ENCODE measurements around the gene FERMT3. TPM values are rescaled to one million over a fixed set of nuclear protein-coding genes. Genes with fewer than 3 reads are reported as not detected.

The FERMT3 gene
- polyA plus RNA-seq, 3 donors from 2014 or later, result 181 to 297 (median 236) TPM

- peaks cover 3 to 11% (median 6%) of the 10 kb centered on the region in 3 donors for H3K27me3 Mint-ChIP-seq (ENCODE audit: low read depth in 3 of 3)
- H3K9me3 Mint-ChIP-seq, result no peaks in the 10 kb centered on the region
- DNase-seq, result no peak
- peaks cover 25 to 34% of the 10 kb centered on the region in 2 donors for H3K4me1 Mint-ChIP-seq
- peak overlapping the region in 4 of 6 donors; percentile 49 to 90 (median 67) for H3K27ac Mint-ChIP-seq
- peak overlapping the region in 1 of 5 donors; percentile 17 for H3K4me3 Mint-ChIP-seq
- H3K36me3 Mint-ChIP-seq, result peaks cover 19 to 41% (median 28%) of the 10 kb centered on the region in 3 donors
Observed at GRCh38 chr11:64203421-64204079, 3.0 kb upstream of the FERMT3 start.

- H3K36me3 Mint-ChIP-seq, result peaks cover 19 to 41% (median 28%) of the 10 kb centered on the region in 3 donors
- H3K27me3 Mint-ChIP-seq (ENCODE audit: low read depth in 3 of 3), result peaks cover 3 to 11% (median 6%) of the 10 kb centered on the region in 3 donors
- H3K9me3 Mint-ChIP-seq, result no peaks in the 10 kb centered on the region
- H3K4me3 Mint-ChIP-seq, result no peak overlapping the region
- H3K27ac Mint-ChIP-seq, result peak overlapping the region in 5 of 6 donors; percentile 40 to 92 (median 84)
- H3K4me1 Mint-ChIP-seq, result peaks cover 30 to 39% of the 10 kb centered on the region in 2 donors
- no peak for DNase-seq
Observed at GRCh38 chr11:64204080-64204440, 2.5 kb upstream of the FERMT3 start.

- Mint-ChIP-seq H3K4me3 (peak overlapping the region; percentile 44 to 86 (median 82)), H3K36me3 (peaks cover 19 to 41% (median 28%) of the 10 kb centered on the region in 3 donors), H3K4me1 (peaks cover 32 to 40% of the 10 kb centered on the region in 2 donors), H3K27ac (peak overlapping the region; percentile 83 to 97 (median 91)), H3K9me3 (no peaks in the 10 kb centered on the region), H3K27me3 (ENCODE audit: low read depth in 3 of 3) (peaks cover 5 to 11% (median 6%) of the 10 kb centered on the region in 3 donors)
- peak; percentile 71 to 79 (median 74) for DNase-seq
Observed at GRCh38 chr11:64204464-64204989, 2.0 kb upstream of the FERMT3 start.

GRCh38 chr11:64207256-64208085, 950 bp downstream of the FERMT3 start:
- peak overlapping the region; percentile 90 to 95 (median 91) for H3K4me3 Mint-ChIP-seq

GRCh38 chr11:64208086-64208795, 1.7 kb downstream of the FERMT3 start:
- H3K27ac Mint-ChIP-seq, result peak overlapping the region; percentile 91 to 96 (median 95)
- no peak for DNase-seq
- H3K4me1 Mint-ChIP-seq, result peaks cover 43 to 45% of the 10 kb centered on the region in 2 donors
- peaks cover 14 to 24% (median 19%) of the 10 kb centered on the region in 3 donors for H3K36me3 Mint-ChIP-seq
- H3K27me3 Mint-ChIP-seq (ENCODE audit: low read depth in 3 of 3), result peaks cover 5 to 11% (median 6%) of the 10 kb centered on the region in 3 donors
- H3K9me3 Mint-ChIP-seq, result no peaks in the 10 kb centered on the region
- peak overlapping the region; percentile 90 to 95 (median 91) for H3K4me3 Mint-ChIP-seq

More at GRCh38 chr11:64207256-64208085, 950 bp downstream of the FERMT3 start:
- H3K9me3 Mint-ChIP-seq, result no peaks in the 10 kb centered on the region
- peak; percentile 78 to 80 (median 79) for DNase-seq
- H3K27ac Mint-ChIP-seq, result peak overlapping the region; percentile 91 to 96 (median 95)
- H3K4me1 Mint-ChIP-seq, result peaks cover 39 to 45% of the 10 kb centered on the region in 2 donors
- peaks cover 18 to 25% (median 21%) of the 10 kb centered on the region in 3 donors for H3K36me3 Mint-ChIP-seq
- peaks cover 5 to 11% (median 6%) of the 10 kb centered on the region in 3 donors for H3K27me3 Mint-ChIP-seq (ENCODE audit: low read depth in 3 of 3)

- no peaks in the 10 kb centered on the region for H3K9me3 Mint-ChIP-seq
- peaks cover 5 to 10% (median 6%) of the 10 kb centered on the region in 3 donors for H3K27me3 Mint-ChIP-seq (ENCODE audit: low read depth in 3 of 3)
- H3K36me3 Mint-ChIP-seq, result peaks cover 14 to 19% (median 15%) of the 10 kb centered on the region in 3 donors
- H3K4me1 Mint-ChIP-seq, result peaks cover 44 to 45% of the 10 kb centered on the region in 2 donors
- peak overlapping the region; percentile 31 to 91 (median 54) for H3K4me3 Mint-ChIP-seq
- peak overlapping the region; percentile 79 to 96 (median 95) for H3K27ac Mint-ChIP-seq
- DNase-seq, result no peak
Observed at GRCh38 chr11:64208796-64209562, 2.5 kb downstream of the FERMT3 start.

- no peak for DNase-seq
- no peaks in the 10 kb centered on the region for H3K9me3 Mint-ChIP-seq
- H3K27ac Mint-ChIP-seq, result peak overlapping the region; percentile 20 to 96 (median 60)
- H3K36me3 Mint-ChIP-seq, result peaks cover 11 to 14% (median 11%) of the 10 kb centered on the region in 3 donors
- H3K27me3 Mint-ChIP-seq (ENCODE audit: low read depth in 3 of 3), result peaks cover 4 to 8% (median 6%) of the 10 kb centered on the region in 3 donors
- H3K4me1 Mint-ChIP-seq, result peaks cover 39 to 41% of the 10 kb centered on the region in 2 donors
- H3K4me3 Mint-ChIP-seq, result peak overlapping the region in 3 of 5 donors; percentile 41 to 47 (median 44)
Observed at GRCh38 chr11:64209563-64209843, 3.0 kb downstream of the FERMT3 start.

GRCh38 chr11:64210301-64211020, 3.9 kb downstream of the FERMT3 start:
- Mint-ChIP-seq H3K4me3 (no peak overlapping the region), H3K27ac (peak overlapping the region in 5 of 6 donors; percentile 20 to 95 (median 60)), H3K36me3 (peaks cover 12 to 17% (median 14%) of the 10 kb centered on the region in 3 donors), H3K27me3 (ENCODE audit: low read depth in 3 of 3) (peaks cover 2 to 6% (median 5%) of the 10 kb centered on the region in 3 donors), H3K9me3 (no peaks in the 10 kb centered on the region), H3K4me1 (peaks cover 39 to 43% of the 10 kb centered on the region in 2 donors)
- DNase-seq, result no peak

- H3K4me3 Mint-ChIP-seq, result no peak overlapping the region
- no peaks in the 10 kb centered on the region for H3K9me3 Mint-ChIP-seq
- peaks cover 2 to 6% (median 5%) of the 10 kb centered on the region in 3 donors for H3K27me3 Mint-ChIP-seq (ENCODE audit: low read depth in 3 of 3)
- no peak for DNase-seq
- H3K36me3 Mint-ChIP-seq, result peaks cover 12 to 17% (median 14%) of the 10 kb centered on the region in 3 donors
- H3K4me1 Mint-ChIP-seq, result peaks cover 32 to 36% of the 10 kb centered on the region in 2 donors
- H3K27ac Mint-ChIP-seq, result peak overlapping the region in 2 of 6 donors; percentile 3 to 30
Observed at GRCh38 chr11:64211181-64211872, 4.8 kb downstream of the FERMT3 start.

- peak overlapping the region in 3 of 6 donors; percentile 9 to 39 (median 28) for H3K27ac Mint-ChIP-seq
- peaks cover 0 to 2% (median 0%) of the 10 kb centered on the region in 3 donors for H3K27me3 Mint-ChIP-seq (ENCODE audit: low read depth in 3 of 3)
- peaks cover 6 to 26% of the 10 kb centered on the region in 2 donors for H3K4me1 Mint-ChIP-seq
- no peak overlapping the region for H3K4me3 Mint-ChIP-seq
- H3K9me3 Mint-ChIP-seq, result no peaks in the 10 kb centered on the region
- peaks cover 12 to 22% (median 13%) of the 10 kb centered on the region in 3 donors for H3K36me3 Mint-ChIP-seq
- DNase-seq, result no peak
Observed at GRCh38 chr11:64216879-64217278, 10.4 kb downstream of the FERMT3 start.

- H3K27me3 Mint-ChIP-seq (ENCODE audit: low read depth in 3 of 3), result peaks cover 0 to 2% (median 0%) of the 10 kb centered on the region in 3 donors
- H3K27ac Mint-ChIP-seq, result peak overlapping the region in 3 of 6 donors; percentile 6 to 50 (median 8)
- no peaks in the 10 kb centered on the region for H3K9me3 Mint-ChIP-seq
Observed at GRCh38 chr11:64218628-64219353, 12.3 kb downstream of the FERMT3 start.

More at GRCh38 chr11:64218628-64219353, 12.3 kb downstream of the FERMT3 start:
- Mint-ChIP-seq H3K4me1 (peaks cover 5 to 14% of the 10 kb centered on the region in 2 donors), H3K36me3 (peaks cover 4 to 13% (median 6%) of the 10 kb centered on the region in 3 donors), H3K4me3 (no peak overlapping the region)
- DNase-seq, result no peak
